Superior temporal gyrus (tissue), 1 donor: ENCODE measurements around the gene TMEM158.

Source experiments
- DNase-seq: peaks from one replicate; pipeline ENCODE4 v3.0.0-alpha.2; 2016; ENCODE audit errors: extremely low spot score

Gene TMEM158

DNA sequence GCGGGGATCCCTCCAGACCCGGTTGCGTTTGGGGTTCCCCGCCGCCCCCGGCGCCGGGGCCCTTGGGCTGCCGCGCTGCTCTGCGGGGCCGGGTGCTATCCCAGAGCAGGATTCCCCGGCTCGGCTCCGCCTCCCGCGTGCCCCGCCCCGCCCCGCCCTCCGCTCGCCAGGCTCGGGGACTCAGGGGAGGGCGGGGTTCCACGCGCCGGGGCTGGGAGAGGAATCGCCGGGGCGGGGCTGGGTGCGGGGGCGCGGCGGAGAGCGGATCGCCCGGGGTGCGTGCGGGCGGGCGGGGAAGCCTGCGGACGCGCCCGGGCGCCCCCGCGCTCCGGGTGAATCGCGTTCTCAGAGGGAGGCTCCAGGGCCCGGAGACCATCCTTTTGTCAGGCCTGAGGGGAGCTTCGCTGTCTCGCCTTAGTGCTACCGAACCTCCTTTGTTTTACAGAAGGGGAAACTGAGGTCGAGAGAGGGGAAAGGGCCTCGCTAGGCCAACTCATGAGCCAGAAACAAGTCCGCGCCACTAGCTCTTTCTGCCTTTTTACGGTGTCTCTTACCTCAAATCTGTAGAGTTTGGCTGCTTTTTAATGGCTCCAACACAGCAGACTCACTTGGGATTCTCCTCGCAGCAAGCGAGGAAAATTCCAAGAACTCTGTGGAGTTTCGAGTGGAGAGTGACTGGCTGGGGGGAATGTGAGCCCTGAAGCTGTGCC, at the start of gene TMEM158:
TMEM158 (minus strand) TSS at position 82 of the 710 bp plus-strand sequence. CDS start 260 bp downstream, outside the sequence.
- peak; percentile 29 for DNase-seq

DNA sequence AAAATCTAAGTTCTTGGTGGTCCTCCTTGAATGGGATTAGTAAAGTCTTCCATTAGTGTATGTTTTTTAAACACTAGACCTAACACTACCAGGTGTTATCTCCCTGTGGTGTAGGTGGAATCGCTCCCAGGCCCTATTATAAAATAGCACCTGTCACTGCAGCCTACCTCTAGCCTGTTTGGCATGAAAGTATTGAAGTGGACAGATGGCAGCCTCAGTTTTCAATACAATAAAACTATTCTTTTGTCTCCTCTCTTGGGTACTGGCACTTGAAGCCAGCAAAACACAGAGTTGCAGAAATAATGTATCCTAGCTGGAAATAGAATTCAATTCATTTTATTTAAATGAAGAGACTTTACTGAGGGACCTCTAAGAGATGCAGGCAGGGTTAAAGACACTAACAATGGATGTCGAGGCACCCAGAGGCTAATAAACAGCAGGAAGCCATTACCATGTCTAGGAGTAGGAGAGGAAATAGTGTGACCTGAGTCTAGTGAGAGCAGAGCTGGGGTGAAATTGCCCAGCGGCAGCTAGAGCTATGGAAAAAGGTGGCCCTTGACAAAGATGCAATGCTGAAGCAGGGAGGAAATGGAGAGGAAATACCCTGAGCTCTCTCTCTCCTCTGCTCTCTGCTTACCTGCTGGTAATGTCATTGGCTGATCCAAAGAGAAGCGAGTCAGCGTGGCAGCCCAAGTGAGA, 49.1 kb upstream of the TMEM158 start:
- no peak for DNase-seq

DNA sequence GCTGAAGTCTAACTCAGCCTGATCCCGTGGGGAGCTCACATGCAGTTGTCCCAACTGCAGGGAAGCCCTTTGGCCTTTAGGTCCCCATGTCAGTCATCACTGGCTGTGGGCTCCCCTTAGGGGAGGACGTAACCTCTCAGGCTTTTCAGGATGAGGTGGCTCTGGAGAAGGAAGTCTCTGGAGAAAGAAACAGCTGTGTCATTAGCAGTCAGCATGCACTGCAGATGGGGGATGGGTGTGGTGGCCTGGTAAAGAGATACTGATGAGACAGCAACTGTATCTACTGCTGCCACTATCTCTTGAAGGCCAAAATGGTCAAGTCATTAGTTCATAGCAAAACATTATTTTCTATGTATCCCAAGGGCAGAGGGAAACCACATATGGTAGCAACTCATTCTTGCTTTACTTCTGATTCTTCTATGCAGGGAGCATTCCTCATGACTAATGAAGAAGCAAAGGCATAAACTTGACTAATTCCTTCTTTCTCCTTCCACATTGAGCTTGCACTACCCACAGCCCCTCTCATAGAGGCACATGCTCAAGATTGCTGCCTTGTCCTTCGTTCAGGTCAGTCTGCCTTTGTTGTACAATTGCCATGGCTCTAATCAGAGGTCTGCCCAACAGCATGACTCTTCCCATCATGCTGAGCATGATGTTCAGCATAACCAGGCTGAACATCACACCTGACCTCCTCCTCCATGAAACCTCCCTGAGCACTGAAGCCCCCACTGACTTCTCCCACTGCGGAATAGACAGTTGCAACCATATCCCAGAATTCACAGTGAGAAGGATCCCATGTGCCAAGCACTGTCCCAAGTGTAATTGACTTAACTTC, 47.8 kb upstream of the TMEM158 start:
- DNase-seq, result no peak

DNA sequence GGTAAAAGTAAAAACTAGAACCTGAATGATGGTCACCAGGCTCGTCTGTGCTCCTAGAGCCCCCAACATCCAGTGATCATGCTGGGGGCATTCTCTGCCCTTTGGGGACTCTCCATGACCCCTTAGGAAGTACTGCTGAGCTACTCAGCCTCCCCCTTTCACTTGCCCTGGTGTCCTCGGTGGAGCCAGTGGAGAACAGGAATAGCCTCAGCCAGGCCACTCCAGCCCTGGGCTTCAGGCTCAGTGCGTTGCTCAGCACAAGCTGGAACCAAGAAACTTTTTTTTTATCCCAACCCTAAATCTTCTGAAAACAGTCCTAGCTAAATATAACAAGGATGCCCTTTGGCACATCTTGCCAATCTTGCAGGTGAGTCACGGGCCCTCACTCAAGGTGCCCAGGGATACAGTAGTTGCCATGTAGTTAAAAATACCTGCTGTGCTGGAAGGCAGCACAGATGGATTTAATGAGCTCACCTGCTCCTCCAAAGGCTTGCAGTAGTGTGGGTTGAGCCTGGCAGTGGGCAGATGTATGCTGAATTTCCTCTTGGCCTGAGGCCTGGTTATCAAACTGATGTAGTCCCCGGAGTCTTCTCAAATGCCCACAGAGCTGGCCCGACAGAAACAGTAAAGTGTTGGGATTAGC, 46.9 kb upstream of the TMEM158 start:
- no peak for DNase-seq

DNA sequence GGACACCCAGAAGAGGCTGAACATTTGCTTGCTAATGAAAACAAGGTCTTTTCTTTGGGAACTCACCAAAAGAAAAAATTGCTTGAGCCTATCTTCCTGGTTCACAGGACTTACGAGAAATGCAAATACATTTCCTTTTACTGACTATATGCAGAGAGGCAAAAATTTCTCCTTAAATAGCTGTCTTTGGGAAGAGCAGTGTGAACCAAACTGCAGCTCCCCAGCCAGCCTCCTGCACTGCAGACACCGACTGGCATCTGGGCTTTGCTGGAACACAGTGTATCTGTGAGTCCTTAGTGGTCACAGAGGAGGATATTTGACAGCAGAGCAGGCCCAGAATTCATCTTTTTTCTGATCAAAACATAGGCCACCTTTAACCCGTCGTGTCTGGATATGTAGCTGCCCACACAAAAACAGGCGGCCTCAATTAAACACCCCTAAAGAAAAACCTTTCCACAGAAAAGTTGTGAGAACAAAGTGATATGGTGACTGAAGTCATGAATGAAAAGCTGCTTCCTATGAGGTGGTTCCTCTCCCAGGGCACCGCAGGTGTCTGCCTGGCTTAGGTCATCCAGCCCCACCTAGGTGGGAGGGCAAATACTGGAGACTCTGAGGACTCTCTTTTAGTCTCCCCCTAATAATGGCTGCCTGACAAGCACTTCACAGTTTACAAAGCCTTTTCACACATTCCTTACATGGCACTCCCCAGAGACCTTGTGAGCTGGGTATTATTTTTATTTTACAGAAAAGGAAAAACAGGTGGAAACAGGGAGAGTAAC, 46.1 kb upstream of the TMEM158 start:
- no peak for DNase-seq

DNA sequence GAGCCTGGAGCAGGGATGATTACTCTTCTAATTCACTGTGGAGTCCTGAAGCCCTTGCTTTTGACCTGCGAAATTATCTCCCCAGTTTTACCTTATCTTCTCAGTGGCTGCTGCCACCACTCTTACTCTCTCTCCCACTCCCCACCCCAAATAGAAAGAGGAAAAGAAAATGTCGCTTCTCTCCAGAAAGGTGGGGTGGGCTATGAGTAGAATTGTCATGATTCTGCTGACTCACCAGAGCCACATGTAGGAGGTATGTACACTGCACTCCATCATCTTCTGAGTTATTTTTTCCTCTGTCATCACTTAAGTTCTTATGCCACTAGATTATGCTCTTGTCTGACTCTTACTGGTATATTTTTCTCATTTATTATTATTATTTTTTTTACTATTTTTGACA, 43.9 kb upstream of the TMEM158 start:
- DNase-seq, result no peak

DNA sequence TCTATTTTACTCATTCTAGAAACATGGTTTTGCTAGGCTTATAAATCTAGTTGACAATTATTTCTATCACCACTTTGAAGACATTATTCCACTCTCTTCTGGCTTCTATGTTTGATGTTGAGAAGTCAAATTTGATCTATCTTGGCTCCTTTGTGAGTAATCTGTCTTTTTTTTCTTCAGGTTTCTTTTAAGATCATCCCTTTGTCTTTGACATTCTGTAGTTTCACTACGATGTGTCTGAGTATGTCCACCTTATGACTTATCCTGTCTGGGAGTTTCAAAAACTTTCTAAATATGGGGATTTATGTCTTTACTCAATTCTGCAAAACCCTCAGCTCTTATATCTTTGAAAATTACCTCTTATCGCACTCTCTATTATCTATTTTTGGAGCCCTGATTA, 41.0 kb upstream of the TMEM158 start:
- no peak for DNase-seq

DNA sequence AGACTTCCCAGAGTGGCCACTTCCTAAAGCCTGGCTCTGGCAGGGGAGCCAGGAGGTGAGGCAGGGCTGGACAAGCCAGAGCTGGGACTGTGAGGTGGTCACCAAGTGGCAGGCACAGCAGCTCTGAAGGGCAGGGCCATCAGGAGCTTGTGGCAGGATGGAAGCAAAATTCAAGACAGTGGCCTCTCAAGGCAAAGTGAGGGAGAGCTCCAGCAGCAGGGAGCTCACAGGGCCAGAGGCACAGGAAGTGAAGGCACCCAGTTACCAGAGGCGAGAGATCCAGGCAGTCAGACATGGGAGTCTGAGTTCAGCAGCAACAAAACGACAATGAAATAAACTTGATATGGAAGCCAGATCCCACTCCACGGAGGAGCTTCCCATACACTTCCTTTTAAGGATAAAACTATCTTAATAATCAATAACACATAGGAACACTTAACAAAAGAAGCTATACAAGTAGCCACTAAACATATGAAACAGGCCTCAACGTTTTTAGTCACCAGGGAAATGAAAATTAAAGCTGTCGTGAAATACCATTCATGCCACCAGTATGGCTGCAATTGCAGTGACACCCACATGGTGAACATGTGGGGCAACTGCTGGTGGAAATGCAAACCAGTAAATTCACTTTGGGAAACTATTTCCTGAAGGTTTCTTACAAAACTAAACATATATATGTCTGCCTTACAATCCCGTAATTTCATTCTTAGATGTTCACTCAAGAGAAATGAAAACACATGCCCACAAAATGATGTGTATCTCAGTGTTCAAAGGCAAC, 35.4 kb upstream of the TMEM158 start:
- no peak for DNase-seq

DNA sequence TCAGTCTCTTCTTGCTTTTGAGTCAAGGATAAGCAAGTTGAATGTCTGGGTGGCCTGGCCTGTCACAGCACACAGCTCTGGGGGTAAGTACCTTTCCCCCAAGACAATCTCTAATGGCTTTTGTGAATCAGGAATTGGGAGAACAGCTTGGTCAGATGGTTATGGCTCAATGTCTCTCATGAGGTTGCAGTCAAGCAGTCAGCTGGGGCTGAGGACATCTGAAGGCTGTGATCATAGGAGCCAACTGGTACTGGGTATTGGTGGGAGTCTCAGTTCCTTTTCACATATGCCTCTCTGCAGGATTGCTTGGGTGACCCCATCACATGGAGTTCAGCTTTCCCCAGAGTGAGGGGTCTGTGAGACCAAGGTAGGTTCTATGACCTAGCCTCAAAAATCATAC, 33.0 kb upstream of the TMEM158 start:
- DNase-seq, result no peak

DNA sequence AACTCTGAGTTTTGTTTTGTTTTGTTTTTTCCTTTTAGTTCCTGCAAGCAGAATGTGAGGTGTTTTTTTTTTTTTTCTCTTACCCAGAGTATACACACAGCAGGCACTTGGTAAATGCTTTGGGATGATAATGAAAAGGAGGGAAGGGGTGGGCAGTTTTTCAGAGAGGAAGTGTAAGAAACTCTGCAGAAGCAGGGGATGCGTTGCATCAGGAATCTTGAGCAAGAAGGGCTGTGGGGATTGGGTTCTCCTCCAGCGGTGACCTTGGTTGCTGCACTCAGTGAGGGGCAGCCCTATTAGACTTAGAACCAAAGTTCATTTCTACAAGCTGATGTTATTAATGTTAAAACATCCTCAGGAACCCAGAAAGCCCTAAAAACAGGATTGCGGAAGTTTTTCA, 32.2 kb upstream of the TMEM158 start:
- DNase-seq, result no peak

DNA sequence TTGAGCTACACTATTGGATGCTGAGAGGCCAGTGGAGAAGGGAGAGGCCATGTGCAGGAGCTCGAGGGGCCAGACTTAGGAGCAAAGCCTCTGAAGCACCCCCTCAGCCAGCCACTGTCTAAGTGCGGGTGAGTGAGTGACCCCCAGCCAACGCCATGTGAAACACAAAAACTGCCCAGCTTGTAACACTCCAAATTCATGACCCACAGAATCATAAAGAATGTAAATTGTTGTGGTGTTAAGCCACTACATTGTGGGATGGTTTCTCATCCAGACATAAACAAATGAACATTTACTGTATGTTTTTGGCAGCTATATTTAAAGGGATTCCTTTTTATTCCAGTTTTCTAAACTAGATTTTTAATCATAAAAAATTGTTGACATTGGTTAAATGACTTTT, 27.2 kb upstream of the TMEM158 start:
- DNase-seq, result no peak

DNA sequence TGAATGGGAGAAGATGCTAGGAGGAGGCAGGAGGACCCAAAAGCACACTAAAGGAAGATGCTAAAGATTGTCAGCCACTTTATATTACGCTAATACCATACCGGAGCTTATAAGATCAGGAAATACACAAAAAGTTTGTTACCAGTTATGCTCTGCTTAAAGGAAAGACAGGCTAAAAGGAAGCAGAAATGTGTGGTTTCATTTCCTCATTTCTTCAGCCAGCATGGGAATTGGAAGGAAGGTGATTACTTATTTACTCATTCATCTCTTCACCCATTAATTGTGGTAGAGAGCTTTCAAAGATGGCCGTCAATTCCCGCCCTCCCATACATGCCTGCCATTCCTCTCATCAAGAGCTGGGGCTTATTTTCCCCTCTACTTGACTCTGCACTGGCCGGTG, 26.7 kb upstream of the TMEM158 start:
- DNase-seq, result no peak

DNA sequence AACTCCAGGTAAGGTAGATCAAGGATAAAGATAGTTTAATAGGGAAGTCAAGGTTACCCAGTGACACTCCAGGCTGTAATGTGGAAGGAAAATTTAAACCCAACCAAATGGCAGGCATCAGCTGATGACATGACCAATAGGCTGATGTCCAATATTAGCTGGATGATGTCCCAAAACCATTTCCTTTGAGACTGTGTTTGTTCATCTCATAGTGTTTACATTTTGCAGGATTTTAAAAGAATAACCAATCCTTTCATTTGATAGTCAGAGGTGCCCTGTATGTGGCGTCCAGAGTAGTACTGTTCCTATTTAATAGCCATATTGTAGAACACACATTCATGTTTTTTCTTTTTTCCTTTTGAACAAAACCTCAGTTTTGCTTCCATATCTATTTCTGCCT, 23.3 kb upstream of the TMEM158 start:
- DNase-seq, result no peak

DNA sequence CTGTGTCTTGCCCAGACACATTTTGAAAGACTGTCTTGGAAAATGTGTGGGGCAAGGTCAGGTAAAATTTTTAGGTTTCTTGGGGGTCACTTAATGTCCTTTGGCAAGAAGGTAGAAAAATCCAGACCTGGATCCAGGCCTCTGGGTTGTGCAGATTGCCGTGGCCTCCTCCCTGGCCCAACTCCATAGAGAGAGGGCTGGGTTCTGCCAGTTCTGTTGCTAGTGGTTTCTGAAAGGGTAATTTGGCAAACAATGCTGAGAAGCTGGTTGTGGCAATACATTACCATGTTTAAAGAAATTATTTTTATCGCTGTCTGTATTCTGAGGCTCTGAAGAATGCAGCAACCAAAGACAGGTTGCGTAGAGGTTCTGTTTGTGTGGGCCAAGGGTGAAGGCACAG, 20.2 kb upstream of the TMEM158 start:
- DNase-seq, result no peak

DNA sequence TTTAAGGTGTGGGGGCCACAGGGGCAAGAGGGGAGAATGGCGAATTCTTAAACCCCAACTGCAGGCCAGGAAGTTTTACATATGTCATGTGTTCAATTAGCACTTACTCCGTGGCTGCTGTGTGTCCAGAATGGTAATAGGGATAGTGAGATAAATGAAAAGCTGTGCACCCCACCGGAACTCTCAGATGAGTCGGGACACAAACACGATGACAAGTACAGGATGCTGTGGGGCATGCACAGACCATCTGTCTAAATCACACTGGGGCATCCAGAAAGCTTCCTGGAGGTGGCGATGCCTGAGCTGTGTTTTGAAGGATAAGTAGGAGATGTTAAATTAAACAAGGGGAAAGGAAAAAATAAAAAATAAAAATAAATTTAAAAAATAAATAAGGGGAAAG, 18.3 kb upstream of the TMEM158 start:
- DNase-seq, result no peak

DNA sequence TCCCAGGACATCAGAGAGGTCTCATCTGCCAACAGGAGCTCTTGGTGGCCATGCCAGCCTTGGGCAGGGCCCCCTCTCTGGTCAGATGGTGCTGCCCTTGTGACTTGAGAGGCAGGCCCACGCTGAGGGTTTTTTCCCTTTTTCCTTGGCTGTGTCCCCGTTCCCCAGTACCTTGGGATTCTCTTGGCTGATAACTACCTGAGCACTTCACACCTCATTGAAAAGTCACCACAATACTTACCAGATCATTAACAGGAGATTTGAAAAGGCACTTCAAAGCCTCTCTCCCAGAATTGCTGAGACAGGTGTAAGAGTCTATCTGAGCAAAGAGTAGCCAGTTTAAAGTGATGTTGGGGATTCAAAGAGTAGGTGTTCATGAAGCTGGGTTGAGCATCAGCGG, 15.1 kb upstream of the TMEM158 start:
- DNase-seq, result no peak

DNA sequence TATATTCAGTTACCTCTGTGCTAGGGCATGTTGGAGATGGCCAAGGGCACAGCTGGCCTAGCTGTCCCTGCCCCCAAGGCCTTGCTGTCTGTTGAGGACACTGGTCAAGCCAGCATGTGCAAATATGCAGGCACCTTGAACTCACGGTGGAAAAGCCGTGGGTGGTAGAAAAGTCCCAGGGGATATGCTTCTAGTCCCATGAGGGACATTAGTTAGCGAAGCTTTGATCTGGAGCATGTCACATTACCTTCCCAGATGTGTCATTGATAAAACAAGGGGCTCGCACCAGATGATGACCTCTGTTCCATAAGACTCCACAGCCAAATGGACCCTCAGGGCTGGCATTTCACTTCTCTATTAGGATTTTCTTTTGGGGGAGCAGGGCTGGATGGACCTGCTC, 14.2 kb upstream of the TMEM158 start:
- DNase-seq, result no peak

DNA sequence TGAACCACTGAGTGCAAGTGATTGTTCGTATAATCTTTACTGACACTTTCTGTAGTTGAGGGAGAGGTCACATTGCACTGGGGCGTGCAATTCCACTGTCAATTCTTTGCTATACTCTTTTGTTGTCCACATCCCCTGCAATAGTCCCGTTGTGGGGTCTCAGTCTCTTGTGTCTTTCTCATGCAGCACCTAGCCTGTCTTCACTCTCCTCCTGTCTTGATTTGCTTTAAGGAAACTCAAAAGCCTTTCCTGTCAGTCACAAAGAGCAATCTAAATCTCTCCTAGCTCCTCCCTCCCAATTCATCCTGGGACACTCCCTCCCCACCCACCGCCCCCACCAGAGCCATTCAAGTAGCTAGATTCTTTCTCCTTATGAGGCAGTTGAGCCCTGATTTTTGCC, 13.2 kb upstream of the TMEM158 start:
- no peak for DNase-seq

DNA sequence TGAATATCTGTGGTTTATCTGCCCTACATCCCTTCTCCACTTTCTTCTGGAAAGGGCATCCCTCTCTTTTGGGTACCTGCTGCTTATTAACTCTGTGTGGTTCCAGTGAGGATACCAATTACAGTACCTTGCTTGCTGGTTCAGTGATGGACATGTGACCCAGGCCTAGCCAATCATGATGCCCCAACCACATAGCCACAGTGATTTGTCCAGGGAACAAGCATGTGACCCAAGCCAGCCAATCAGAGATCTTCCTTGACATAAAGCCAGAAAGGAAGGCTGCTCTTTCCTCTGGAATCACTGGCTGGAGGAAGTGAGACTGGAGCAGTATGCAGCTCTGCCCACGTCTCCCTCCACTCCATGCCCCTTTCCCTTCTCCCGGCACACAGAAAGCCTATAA, 10.9 kb upstream of the TMEM158 start:
- DNase-seq, result no peak

DNA sequence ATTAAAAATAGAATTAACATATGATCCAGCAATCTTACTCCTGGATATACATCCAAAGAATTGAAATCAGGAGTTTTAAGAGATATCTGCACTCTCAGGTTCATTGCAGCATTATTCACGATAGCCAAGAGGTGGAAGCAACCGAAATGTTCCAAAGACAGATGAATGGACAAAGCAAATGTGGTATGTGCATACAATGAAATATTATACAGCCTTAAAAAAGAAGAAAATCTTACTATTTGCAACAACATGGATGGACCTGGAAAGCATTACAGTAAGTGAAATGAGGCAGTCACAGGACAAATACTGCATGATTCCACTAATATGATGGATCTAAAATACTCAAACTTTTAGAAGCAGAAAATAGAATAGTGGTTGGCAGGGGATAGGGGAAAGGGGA, 9.3 kb upstream of the TMEM158 start:
- DNase-seq, result no peak

DNA sequence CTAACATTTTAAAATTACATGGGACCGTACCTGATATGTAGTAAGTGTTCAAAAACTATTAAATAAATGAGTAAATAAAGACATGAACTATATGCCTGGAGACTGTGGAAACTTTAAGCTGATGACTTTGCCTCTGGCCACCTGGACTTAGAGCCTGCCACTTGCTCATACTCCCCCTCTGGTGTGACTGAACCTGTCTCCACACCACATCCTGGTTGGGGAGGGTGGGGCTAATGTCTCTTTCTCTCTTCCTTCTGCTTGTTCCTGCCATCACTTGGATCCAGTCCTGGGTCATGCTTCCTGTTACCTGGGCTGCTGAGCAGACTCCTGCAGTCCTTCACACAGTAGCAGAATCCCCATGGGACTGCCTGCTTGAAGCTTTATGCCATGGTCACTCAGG, 8.2 kb upstream of the TMEM158 start:
- DNase-seq, result no peak
